ENCODE data around the gene ZNF684. TPM values are rescaled to one million over a fixed set of nuclear protein-coding genes. Genes with fewer than 3 reads are reported as not detected.
"Not testable (repeated sequence)": the region's sequence is repeated elsewhere in the genome, so short reads cannot be mapped to it uniquely, and the experiment has no call there.

The ZNF684 gene
- total and polyA plus RNA-seq, 2 donors (not counting 1 experiment from before 2014, with no cell fraction given), result 2.9 to 7.4 TPM

- DNase-seq, result no peak
- WGBS (ENCODE audit: insufficient coverage), result no CpG with 5 or more reads among the region's 1 CpG
- no peaks in the 10 kb centered on the region for H3K4me1 ChIP-seq (ENCODE audit: control insufficient read depth in 2 of 2, insufficient read depth in 2 of 2, low read length in 2 of 2)
- no peak overlapping the region for H3K4me2 ChIP-seq (replicated peaks; ENCODE audit: low read depth, low read length, poor library complexity, severe bottlenecking)
- Mint-ChIP-seq H3K4me1 (no peaks in the 10 kb centered on the region), H3K4me3 (no peak overlapping the region), H3K27ac (no peak overlapping the region), H3K9me3 (ENCODE audit: insufficient read depth) (no peaks in the 10 kb centered on the region), H3K27me3 (peaks cover 24% of the 10 kb centered on the region)
- H3K27ac ChIP-seq (ENCODE audit: low read length in 2 of 2), result no peak overlapping the region
- no peak for ATAC-seq (ENCODE audit: low read depth)
- intact Hi-C loops (cut with micrococcal nuclease), result no loop called here
- peaks cover 0 to 4% (median 0%) of the 10 kb centered on the region in 4 experiments for H3K27me3 ChIP-seq (replicated peaks in 1 of 4; ENCODE audit: control extremely low read depth in 1 of 4, control insufficient read depth in 3 of 4, insufficient read depth in 4 of 4, low read length in 3 of 4)
- no peak overlapping the region for H2AFZ ChIP-seq (ENCODE audit: insufficient read depth, low read depth, low read length, poor library complexity, severe bottlenecking)
- POLR2A ChIA-PET, result no interaction called here
- no peak overlapping the region for H3K9ac ChIP-seq (ENCODE audit: low read length)
- H3K4me3 ChIP-seq (ENCODE audit: control extremely low read depth in 1 of 5, extremely low read depth in 1 of 5, insufficient read depth in 1 of 5, low read depth in 2 of 5, low read length in 4 of 5), result no peak overlapping the region
- no peaks in the 10 kb centered on the region for H4K20me1 ChIP-seq (ENCODE audit: control insufficient read depth, insufficient read depth, low read length, poor library complexity, severe bottlenecking)
- no peak for TF ChIP-seq EZH2 (IDR thresholded peaks at IDR 0.05; ENCODE audit: borderline replicate concordance, insufficient read depth, low read depth, low read length, poor library complexity, severe bottlenecking)
- no peak for TF ChIP-seq CTCF (IDR thresholded peaks at IDR 0.05)
- H3K36me3 ChIP-seq (replicated peaks in 1 of 2; ENCODE audit: control extremely low read depth in 1 of 2, control insufficient read depth in 1 of 2, extremely low read depth in 1 of 2, insufficient read depth in 2 of 2, low read length in 1 of 2), result no peaks in the 10 kb centered on the region
- H3K9me3 ChIP-seq (ENCODE audit: control extremely low read depth in 1 of 3, control insufficient read depth in 2 of 3, insufficient read depth in 1 of 3, low read length in 2 of 3), result no peaks in the 10 kb centered on the region
- no peaks in the 10 kb centered on the region for H3K79me2 ChIP-seq (ENCODE audit: control insufficient read depth, insufficient read depth, low read length)
- CTCF ChIA-PET, result no interaction called here
Measured at GRCh38 chr1:40567825-40568224, 36.4 kb downstream of the ZNF684 start.

- DNase-seq; H2AFZ ChIP-seq (ENCODE audit: insufficient read depth, low read depth, low read length, poor library complexity, severe bottlenecking); H3K27me3 ChIP-seq (replicated peaks in 1 of 4; ENCODE audit: control extremely low read depth in 1 of 4, control insufficient read depth in 3 of 4, insufficient read depth in 4 of 4, low read length in 3 of 4); H3K27ac Mint-ChIP-seq; POLR2A ChIA-PET; H3K79me2 ChIP-seq (ENCODE audit: control insufficient read depth, insufficient read depth, low read length); H3K4me1 Mint-ChIP-seq; ATAC-seq (ENCODE audit: low read depth); H3K27ac ChIP-seq (ENCODE audit: low read length in 2 of 2); H3K4me2 ChIP-seq (replicated peaks; ENCODE audit: low read depth, low read length, poor library complexity, severe bottlenecking); H3K9me3 ChIP-seq (ENCODE audit: control extremely low read depth in 1 of 3, control insufficient read depth in 2 of 3, insufficient read depth in 1 of 3, low read length in 2 of 3); H4K20me1 ChIP-seq (ENCODE audit: control insufficient read depth, insufficient read depth, low read length, poor library complexity, severe bottlenecking); H3K4me1 ChIP-seq (ENCODE audit: control insufficient read depth in 2 of 2, insufficient read depth in 2 of 2, low read length in 2 of 2); H3K9ac ChIP-seq (ENCODE audit: low read length); H3K4me3 Mint-ChIP-seq; H3K4me3 ChIP-seq (ENCODE audit: control extremely low read depth in 1 of 5, extremely low read depth in 1 of 5, insufficient read depth in 1 of 5, low read depth in 2 of 5, low read length in 4 of 5); H3K36me3 ChIP-seq (replicated peaks in 1 of 2; ENCODE audit: control extremely low read depth in 1 of 2, control insufficient read depth in 1 of 2, extremely low read depth in 1 of 2, insufficient read depth in 2 of 2, low read length in 1 of 2); H3K9me3 Mint-ChIP-seq (ENCODE audit: insufficient read depth); intact Hi-C loops (cut with micrococcal nuclease): not testable (repeated sequence)
- WGBS (ENCODE audit: insufficient coverage), result no CpG with 5 or more reads among the region's 3 CpGs
- peaks cover 20% of the 10 kb centered on the region for H3K27me3 Mint-ChIP-seq
- CTCF ChIA-PET, result interaction anchor here (0.7 kb wide), 1 partner anchor 34 kb away, joined by 3 read pairs; no protein-coding TSS in a partner anchor
Measured at GRCh38 chr1:40574805-40575204, 43.4 kb downstream of the ZNF684 start.
